Vagina (tissue), 2 donors: ENCODE results near the gene REEP3. TPM values are rescaled to one million over a fixed set of nuclear protein-coding genes. Genes with fewer than 3 reads are reported as not detected.

Experiments
- DNase-seq, 2 donors: peaks; one replicate each; pipeline ENCODE4 v3.0.0-alpha.2; 2017; ENCODE audit errors: extremely low spot score in 2 of 2
- H3K27ac ChIP-seq: fragments of 200-600 bp; sonication (generic); one replicate; pipeline ENCODE4 v1.5.1; 2019
- H3K27me3 ChIP-seq: fragments of 200-600 bp; sonication (generic); one replicate; pipeline ENCODE4 v1.5.1; 2019
- H3K36me3 ChIP-seq, 2 donors: fragments of 200-600 bp; sonication (generic); one replicate each; pipeline ENCODE4 v1.5.1; 2017 to 2019
- H3K4me1 ChIP-seq: fragments of 200-600 bp; sonication (generic); one replicate; pipeline ENCODE4 v1.5.1; 2019
- H3K4me3 ChIP-seq, 2 donors: fragments of 200-600 bp; sonication (generic); 1 replicate in 1 of 2; 2 replicates in 1 of 2; pipeline ENCODE4 v1.5.1; 2016 to 2019
- H3K9me3 ChIP-seq: fragments of 200-600 bp; sonication (generic); one replicate; pipeline ENCODE4 v1.5.1; 2019
- CTCF ChIP-seq, 3 experiments: fragments of 450-650 bp in 2 of 3; fragments of 200-600 bp in 1 of 3; sonication (generic) in 1 of 3; IDR thresholded peaks; one replicate each; pipeline ENCODE4 v1.5.1; 2017 to 2019; ENCODE audit warnings: antibody characterized with exemption in 3 of 3, mild to moderate bottlenecking in 2 of 3, moderate library complexity in 2 of 3
- POLR2A ChIP-seq, 2 donors: fragments of 450-650 bp; IDR thresholded peaks; one replicate each; pipeline ENCODE4 v1.6.1; 2017; ENCODE audit warnings: antibody characterized with exemption in 2 of 2, mild to moderate bottlenecking in 2 of 2, moderate library complexity in 2 of 2
- POLR2AphosphoS5 ChIP-seq, 2 donors: sonication (generic); formaldehyde crosslinking; IDR thresholded peaks; one replicate each; pipeline ENCODE4 v1.9.0; 2017; ENCODE audit warnings: antibody characterized with exemption in 2 of 2, mild to moderate bottlenecking in 2 of 2, low read depth in 1 of 2; ENCODE audit not compliant: insufficient read depth in 1 of 2
- intact Hi-C: fragments of 100-400 bp; cut with DNase I; formaldehyde crosslinking; loops from one replicate; pipeline ENCODE4 v1.15.1; 2023
- total RNA-seq: library from RNA; depleted of rRNA; stranded (reverse); fragments of >200 nt; gene quantifications from one replicate; pipeline ENCODE4 v1.2.3, GENCODE V29; 2016

Gene REEP3
- total RNA-seq, 1 donor from 2014 or later, result 41.0 TPM

GRCh38 chr10:63539994-63540393 lies 18.8 kb downstream of the REEP3 start:
- Histone ChIP-seq H3K36me3 (no peaks in the 10 kb centered on the region), H3K27me3 (no peaks in the 10 kb centered on the region), H3K4me1 (peaks cover 13% of the 10 kb centered on the region), H3K9me3 (no peaks in the 10 kb centered on the region), H3K27ac (no peak overlapping the region), H3K4me3 (no peak overlapping the region)
- DNase-seq, result no peak
- intact Hi-C loops, result no loop called here
- TF ChIP-seq POLR2AphosphoS5 (IDR thresholded peaks at IDR 0.05; ENCODE audit: insufficient read depth in 1 of 2, low read depth in 1 of 2), result no peak
- TF ChIP-seq POLR2A (IDR thresholded peaks at IDR 0.05), result no peak
- TF ChIP-seq CTCF (IDR thresholded peaks at IDR 0.05), result no peak

GRCh38 chr10:63542835-63543575 lies 21.8 kb downstream of the REEP3 start:
- intact Hi-C loops, result no loop called here
- no peak for DNase-seq
- TF ChIP-seq POLR2AphosphoS5 (IDR thresholded peaks at IDR 0.05; ENCODE audit: insufficient read depth in 1 of 2, low read depth in 1 of 2) (no peak), POLR2A (IDR thresholded peaks at IDR 0.05) (no peak), CTCF (IDR thresholded peaks at IDR 0.05) (no peak)

GRCh38 chr10:63543576-63543962 lies 22.4 kb downstream of the REEP3 start:
- no peak overlapping the region for H3K4me3 ChIP-seq
- peaks cover 8% of the 10 kb centered on the region for H3K4me1 ChIP-seq
- H3K36me3 ChIP-seq, result no peaks in the 10 kb centered on the region
- H3K27ac ChIP-seq, result no peak overlapping the region
- intact Hi-C loops, result no loop called here
- no peaks in the 10 kb centered on the region for H3K9me3 ChIP-seq
- H3K27me3 ChIP-seq, result no peaks in the 10 kb centered on the region
- TF ChIP-seq POLR2AphosphoS5 (IDR thresholded peaks at IDR 0.05; ENCODE audit: insufficient read depth in 1 of 2, low read depth in 1 of 2), result no peak
- TF ChIP-seq POLR2A (IDR thresholded peaks at IDR 0.05), result no peak
- no peak for TF ChIP-seq CTCF (IDR thresholded peaks at IDR 0.05)
- DNase-seq, result no peak

More at GRCh38 chr10:63542835-63543575, 21.8 kb downstream of the REEP3 start:
- Histone ChIP-seq H3K27me3 (no peaks in the 10 kb centered on the region), H3K27ac (no peak overlapping the region), H3K9me3 (no peaks in the 10 kb centered on the region), H3K4me3 (no peak overlapping the region), H3K36me3 (no peaks in the 10 kb centered on the region), H3K4me1 (peaks cover 8% of the 10 kb centered on the region)

GRCh38 chr10:63544418-63544817 lies 23.2 kb downstream of the REEP3 start:
- Histone ChIP-seq H3K27ac (no peak overlapping the region), H3K36me3 (no peaks in the 10 kb centered on the region), H3K4me3 (no peak overlapping the region), H3K9me3 (no peaks in the 10 kb centered on the region), H3K27me3 (no peaks in the 10 kb centered on the region), H3K4me1 (peaks cover 8% of the 10 kb centered on the region)
- TF ChIP-seq POLR2A (IDR thresholded peaks at IDR 0.05) (no peak), CTCF (IDR thresholded peaks at IDR 0.05) (no peak), POLR2AphosphoS5 (IDR thresholded peaks at IDR 0.05; ENCODE audit: insufficient read depth in 1 of 2, low read depth in 1 of 2) (no peak)
- DNase-seq, result no peak
- intact Hi-C loops, result no loop called here

GRCh38 chr10:63547628-63548360 lies 26.6 kb downstream of the REEP3 start:
- H3K4me3 ChIP-seq, result no peak overlapping the region
- intact Hi-C loops, result no loop called here
- H3K9me3 ChIP-seq, result no peaks in the 10 kb centered on the region
- H3K4me1 ChIP-seq, result peaks cover 8% of the 10 kb centered on the region
- H3K27me3 ChIP-seq, result no peaks in the 10 kb centered on the region
- TF ChIP-seq CTCF (IDR thresholded peaks at IDR 0.05) (no peak), POLR2A (IDR thresholded peaks at IDR 0.05) (no peak), POLR2AphosphoS5 (IDR thresholded peaks at IDR 0.05; ENCODE audit: insufficient read depth in 1 of 2, low read depth in 1 of 2) (no peak)
- no peaks in the 10 kb centered on the region for H3K36me3 ChIP-seq
- H3K27ac ChIP-seq, result no peak overlapping the region
- DNase-seq, result no peak
